ENCODE measurements around the gene COL18A1.

Gene COL18A1

GRCh38 chr21:45507888-45508508 lies 103.0 kb downstream of the COL18A1 start:
- H3K4me3 ChIP-seq (ENCODE audit: control insufficient read depth, low read depth, low read length) = no peak overlapping the region
- no peak for DNase-seq (ENCODE audit: low read depth)
- no peak for TF ChIP-seq CTCF (conservative IDR thresholded peaks at IDR 0.05; ENCODE audit: control insufficient read depth, insufficient read depth, low read depth, low read length)

- no peak for TF ChIP-seq CTCF (conservative IDR thresholded peaks at IDR 0.05; ENCODE audit: control insufficient read depth, insufficient read depth, low read depth, low read length)
- H3K4me3 ChIP-seq (ENCODE audit: control insufficient read depth, low read depth, low read length) = no peak overlapping the region
- peak; percentile 15 for DNase-seq (ENCODE audit: low read depth)
Measured at GRCh38 chr21:45508607-45509565, 103.9 kb downstream of the COL18A1 start.

- TF ChIP-seq CTCF (conservative IDR thresholded peaks at IDR 0.05; ENCODE audit: control insufficient read depth, insufficient read depth, low read depth, low read length) = no peak
- no peak overlapping the region for H3K4me3 ChIP-seq (ENCODE audit: control insufficient read depth, low read depth, low read length)
- DNase-seq (ENCODE audit: low read depth) = no peak
Measured at GRCh38 chr21:45509566-45510465, 104.9 kb downstream of the COL18A1 start.

- no peak overlapping the region for H3K4me3 ChIP-seq (ENCODE audit: control insufficient read depth, low read depth, low read length)
Measured at GRCh38 chr21:45510466-45510955, 105.5 kb downstream of the COL18A1 start.

GRCh38 chr21:45511007-45511406 lies 106.0 kb downstream of the COL18A1 start:
- H3K4me3 ChIP-seq (ENCODE audit: control insufficient read depth, low read depth, low read length) = no peak overlapping the region
- no peak for DNase-seq (ENCODE audit: low read depth)
- no peak for TF ChIP-seq CTCF (conservative IDR thresholded peaks at IDR 0.05; ENCODE audit: control insufficient read depth, insufficient read depth, low read depth, low read length)

More at GRCh38 chr21:45510466-45510955, 105.5 kb downstream of the COL18A1 start:
- no peak for TF ChIP-seq CTCF (conservative IDR thresholded peaks at IDR 0.05; ENCODE audit: control insufficient read depth, insufficient read depth, low read depth, low read length)
- no peak for DNase-seq (ENCODE audit: low read depth)

Data from fibroblast of mammary gland (primary cell).